HEK293T (cell line): ENCODE measurements around the gene PAM.

Experiments
- ARNT ChIP-seq: fragments of 450-650 bp; IDR thresholded peaks from 2 replicates; pipeline ENCODE4 v1.6.1; 2017; ENCODE audit warnings: mild to moderate bottlenecking
- BHLHE40 ChIP-seq: fragments of 450-650 bp; IDR thresholded peaks from 2 replicates; pipeline ENCODE4 v1.6.1; 2016; ENCODE audit warnings: mild to moderate bottlenecking, moderate library complexity, borderline replicate concordance
- FOXK2 ChIP-seq: fragments of 450-650 bp; IDR thresholded peaks from 2 replicates; pipeline ENCODE4 v1.6.1; 2016; ENCODE audit warnings: mild to moderate bottlenecking
- FOXM1 ChIP-seq: fragments of 450-650 bp; IDR thresholded peaks from 2 replicates; pipeline ENCODE4 v1.6.1; 2017; ENCODE audit warnings: mild to moderate bottlenecking, borderline replicate concordance
- HDGF ChIP-seq: fragments of 450-650 bp; IDR thresholded peaks from 2 replicates; pipeline ENCODE4 v1.6.1; 2017; ENCODE audit warnings: antibody characterized with exemption, borderline replicate concordance
- LEF1 ChIP-seq: fragments of 450-650 bp; IDR thresholded peaks from 2 replicates; pipeline ENCODE4 v1.6.1; 2017; ENCODE audit warnings: mild to moderate bottlenecking, borderline replicate concordance
- NFRKB ChIP-seq: fragments of 450-650 bp; IDR thresholded peaks from 2 replicates; pipeline ENCODE4 v1.6.1; 2016; ENCODE audit warnings: mild to moderate bottlenecking, moderate library complexity
- PKNOX1 ChIP-seq: fragments of 450-650 bp; IDR thresholded peaks from 2 replicates; pipeline ENCODE4 v1.6.1; 2016
- SP1 ChIP-seq: fragments of 450-650 bp; IDR thresholded peaks from 2 replicates; pipeline ENCODE4 v1.6.1; 2017
- SUZ12 ChIP-seq: fragments of 450-650 bp; IDR thresholded peaks from 2 replicates; pipeline ENCODE4 v1.6.1; 2016; ENCODE audit warnings: mild to moderate bottlenecking
- TARDBP ChIP-seq: fragments of 450-650 bp; IDR thresholded peaks from 2 replicates; pipeline ENCODE4 v1.6.1; 2016

DNA sequence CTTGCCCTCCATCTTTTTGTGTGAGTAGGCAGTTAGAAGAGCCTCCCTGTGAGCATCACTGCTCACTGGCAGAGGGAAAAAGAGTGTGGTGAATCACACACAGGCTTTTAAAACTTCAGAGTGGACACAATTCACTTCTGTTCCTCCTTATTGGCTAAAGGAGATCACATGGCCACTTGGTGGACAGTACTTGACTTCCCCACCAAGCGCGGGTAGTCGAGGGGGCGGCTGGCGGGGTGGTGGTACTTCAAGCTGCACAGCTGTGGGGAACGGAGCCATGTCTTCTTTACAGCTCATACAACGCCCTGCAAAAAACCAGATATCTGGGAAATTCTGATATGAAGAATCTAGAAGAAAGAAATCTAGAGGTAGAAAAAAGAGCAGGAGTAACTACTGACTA, 95.4 kb downstream of the PAM start:
- TF ChIP-seq PKNOX1 (no peak), TARDBP (no peak), ARNT (no peak), FOXM1 (no peak), LEF1 (no peak), SUZ12 (no peak), BHLHE40 (no peak), SP1 (no peak), FOXK2 (no peak), HDGF (no peak), NFRKB (no peak)
